Uterus (tissue), 2 donors: Measurements from ENCODE around the gene SLC39A11.

Experiments
- CTCF ChIP-seq, 4 experiments: fragments of 200-600 bp in 2 of 4; fragments of 450-650 bp in 2 of 4; sonication (generic) in 2 of 4; IDR thresholded peaks; one replicate each; pipeline ENCODE4 v1.5.1; 2016 to 2019; ENCODE audit warnings: antibody characterized with exemption in 4 of 4, mild to moderate bottlenecking in 2 of 4, moderate library complexity in 1 of 4
- POLR2A ChIP-seq, 2 donors: fragments of 450-650 bp; IDR thresholded peaks; one replicate each; pipeline ENCODE4 v1.6.1; 2016; ENCODE audit warnings: antibody characterized with exemption in 2 of 2, mild to moderate bottlenecking in 1 of 2, moderate library complexity in 1 of 2

GRCh38 chr17:73138541-73139138, 46.2 kb upstream of the SLC39A11 start:
- TF ChIP-seq CTCF (IDR thresholded peaks at IDR 0.05) = no peak
- TF ChIP-seq POLR2A (IDR thresholded peaks at IDR 0.05) = no peak
